GM19239 (cell line): ENCODE measurements around the gene FECH.

Source experiments
- DNase-seq: peaks from one replicate; pipeline ENCODE4 v3.0.0; 2011; ENCODE audit warnings: low spot score; ENCODE audit not compliant: insufficient read length
- FAIRE-seq: peaks from 2 replicates; lab custom pipeline; 2011; peaks lifted over from hg19 to GRCh38; lab: Jason Lieb, UNC

The FECH gene

GRCh38 chr18:57583297-57583835, 3.1 kb downstream of the FECH start:
- FAIRE-seq (no peak), DNase-seq (no peak)

GRCh38 chr18:57581301-57581934, 5.1 kb downstream of the FECH start:
- peak; percentile 91 for FAIRE-seq
- DNase-seq = peak; percentile 49

GRCh38 chr18:57579934-57580333, 6.6 kb downstream of the FECH start:
- FAIRE-seq = peak; percentile 35

GRCh38 chr18:57576316-57576715, 10.2 kb downstream of the FECH start:
- DNase-seq = no peak
- FAIRE-seq = no peak

More at GRCh38 chr18:57579934-57580333, 6.6 kb downstream of the FECH start:
- no peak for DNase-seq

- FAIRE-seq = no peak
- no peak for DNase-seq
Measured at GRCh38 chr18:57575542-57575941, 11.0 kb downstream of the FECH start.

- FAIRE-seq = no peak
Measured at GRCh38 chr18:57574866-57575265, 11.6 kb downstream of the FECH start.

GRCh38 chr18:57570162-57570561, 16.3 kb downstream of the FECH start:
- FAIRE-seq = no peak
- DNase-seq = no peak

More at GRCh38 chr18:57574866-57575265, 11.6 kb downstream of the FECH start:
- DNase-seq = no peak

- FAIRE-seq (no peak), DNase-seq (no peak)
Measured at GRCh38 chr18:57569133-57569532, 17.4 kb downstream of the FECH start.

GRCh38 chr18:57561728-57562423, 24.6 kb downstream of the FECH start:
- DNase-seq = peak; percentile 54
- peak; percentile 94 for FAIRE-seq

GRCh38 chr18:57561261-57561660, 25.2 kb downstream of the FECH start:
- DNase-seq (no peak), FAIRE-seq (no peak)

- DNase-seq (no peak), FAIRE-seq (no peak)
Measured at GRCh38 chr18:57559314-57559713, 27.2 kb downstream of the FECH start.

- DNase-seq (no peak), FAIRE-seq (no peak)
Measured at GRCh38 chr18:57555134-57555533, 31.4 kb downstream of the FECH start.

GRCh38 chr18:57550510-57550909, 36.0 kb downstream of the FECH start:
- FAIRE-seq = no peak
- no peak for DNase-seq

GRCh38 chr18:57547260-57547659, 39.2 kb downstream of the FECH start:
- DNase-seq (no peak), FAIRE-seq (no peak)

GRCh38 chr18:57544936-57545660, 41.4 kb downstream of the FECH start:
- peak; percentile 75 for FAIRE-seq
- no peak for DNase-seq

- FAIRE-seq (no peak), DNase-seq (no peak)
Measured at GRCh38 chr18:57543560-57543959, 42.9 kb downstream of the FECH start.

- FAIRE-seq = no peak
- DNase-seq = no peak
Measured at GRCh38 chr18:57542812-57543427, 43.6 kb downstream of the FECH start.

GRCh38 chr18:57542126-57542525, 44.4 kb downstream of the FECH start:
- FAIRE-seq (no peak), DNase-seq (no peak)

GRCh38 chr18:57539702-57540101, 46.8 kb downstream of the FECH start:
- no peak for FAIRE-seq
- DNase-seq = no peak

GRCh38 chr18:57538614-57539013, 47.9 kb downstream of the FECH start:
- FAIRE-seq = no peak
- DNase-seq = no peak
